ENCODE data around the gene NOC4L. TPM values are rescaled to one million over a fixed set of nuclear protein-coding genes. Genes with fewer than 3 reads are reported as not detected.

NOC4L gene
- total RNA-seq, 1 experiment from 2014 or later = 11.9 TPM

- Histone ChIP-seq H3K27me3 (replicated peaks) (peaks cover 37% of the 10 kb centered on the region), H3K4me1 (replicated peaks) (no peaks in the 10 kb centered on the region), H3K9me3 (replicated peaks) (peaks cover 5% of the 10 kb centered on the region), H3K36me3 (no peaks in the 10 kb centered on the region), H3K27ac (no peak overlapping the region), H3K4me3 (no peak overlapping the region)
- no peak for DNase-seq (ENCODE audit: low read depth in 1 of 2, low spot score in 2 of 2)
Observed at GRCh38 chr12:132196038-132196872, 52.0 kb downstream of the NOC4L start.

- Histone ChIP-seq H3K27me3 (replicated peaks) (peaks cover 37% of the 10 kb centered on the region), H3K9me3 (replicated peaks) (peaks cover 5% of the 10 kb centered on the region), H3K4me3 (no peak overlapping the region), H3K36me3 (no peaks in the 10 kb centered on the region), H3K4me1 (replicated peaks) (no peaks in the 10 kb centered on the region), H3K27ac (no peak overlapping the region)
- no peak for DNase-seq (ENCODE audit: low read depth in 1 of 2, low spot score in 2 of 2)
Observed at GRCh38 chr12:132196873-132197390, 52.7 kb downstream of the NOC4L start.

GRCh38 chr12:132197581-132198354, 53.5 kb downstream of the NOC4L start:
- DNase-seq (ENCODE audit: low read depth in 1 of 2, low spot score in 2 of 2) = no peak
- no peak overlapping the region for H3K27ac ChIP-seq
- peaks cover 5% of the 10 kb centered on the region for H3K9me3 ChIP-seq (replicated peaks)
- H3K36me3 ChIP-seq = no peaks in the 10 kb centered on the region
- H3K4me1 ChIP-seq (replicated peaks) = no peaks in the 10 kb centered on the region
- H3K4me3 ChIP-seq = no peak overlapping the region
- H3K27me3 ChIP-seq (replicated peaks) = peaks cover 39% of the 10 kb centered on the region

- no peak for DNase-seq (ENCODE audit: low read depth in 1 of 2, low spot score in 2 of 2)
- Histone ChIP-seq H3K4me3 (no peak overlapping the region), H3K4me1 (replicated peaks) (no peaks in the 10 kb centered on the region), H3K36me3 (no peaks in the 10 kb centered on the region), H3K27me3 (replicated peaks) (peaks cover 48% of the 10 kb centered on the region), H3K9me3 (replicated peaks) (peaks cover 2% of the 10 kb centered on the region), H3K27ac (no peak overlapping the region)
Observed at GRCh38 chr12:132199101-132199500, 54.8 kb downstream of the NOC4L start.

GRCh38 chr12:132199526-132200319, 55.5 kb downstream of the NOC4L start:
- DNase-seq (ENCODE audit: low read depth in 1 of 2, low spot score in 2 of 2) = no peak
- no peaks in the 10 kb centered on the region for H3K36me3 ChIP-seq
- no peaks in the 10 kb centered on the region for H3K4me1 ChIP-seq (replicated peaks)
- peaks cover 55% of the 10 kb centered on the region for H3K27me3 ChIP-seq (replicated peaks)
- H3K27ac ChIP-seq = no peak overlapping the region
- H3K9me3 ChIP-seq (replicated peaks) = no peaks in the 10 kb centered on the region
- no peak overlapping the region for H3K4me3 ChIP-seq

- no peak for DNase-seq (ENCODE audit: low read depth in 1 of 2, low spot score in 2 of 2)
- Histone ChIP-seq H3K4me3 (no peak overlapping the region), H3K36me3 (no peaks in the 10 kb centered on the region), H3K9me3 (replicated peaks) (no peaks in the 10 kb centered on the region), H3K4me1 (replicated peaks) (no peaks in the 10 kb centered on the region), H3K27me3 (replicated peaks) (peaks cover 65% of the 10 kb centered on the region), H3K27ac (no peak overlapping the region)
Observed at GRCh38 chr12:132200800-132201199, 56.5 kb downstream of the NOC4L start.

- no peaks in the 10 kb centered on the region for H3K9me3 ChIP-seq (replicated peaks)
- H3K27me3 ChIP-seq (replicated peaks) = peaks cover 64% of the 10 kb centered on the region
- H3K4me1 ChIP-seq (replicated peaks) = no peaks in the 10 kb centered on the region
- H3K36me3 ChIP-seq = no peaks in the 10 kb centered on the region
- no peak overlapping the region for H3K27ac ChIP-seq
- DNase-seq (ENCODE audit: low read depth in 1 of 2, low spot score in 2 of 2) = no peak
- H3K4me3 ChIP-seq = no peak overlapping the region
Observed at GRCh38 chr12:132201391-132202120, 57.3 kb downstream of the NOC4L start.

Other genes starting within 250 kb of the NOC4L start
- gene ULK1, start 249.8 kb upstream of the NOC4L start, total RNA-seq (2014; rRNA removed; shearing (Covaris generic)) = 1.5 and 2.9 TPM in 2 replicates
- 7.0 and 14.3 TPM in 2 replicates for gene PUS1, start 215.2 kb upstream of the NOC4L start, total RNA-seq (2014; rRNA removed; shearing (Covaris generic))
- gene EP400, start 194.5 kb upstream of the NOC4L start, total RNA-seq (2014; rRNA removed; shearing (Covaris generic)) = 9.7 and 10.3 TPM in 2 replicates
- gene DDX51, start 138 bp upstream of the NOC4L start, total RNA-seq (2014; rRNA removed; shearing (Covaris generic)) = 8.9 and 11.8 TPM in 2 replicates
- gene GALNT9, start 185.1 kb downstream of the NOC4L start, total RNA-seq (2014; rRNA removed; shearing (Covaris generic)) = not detected in 2 replicates

Data from SJSA1 (cell line).